Measurements from ENCODE around the gene MPP3. TPM values are rescaled to one million over a fixed set of nuclear protein-coding genes. Genes with fewer than 3 reads are reported as not detected.

Gene MPP3
- total RNA-seq, 1 donor from 2014 or later, result 6.1 TPM

DNA sequence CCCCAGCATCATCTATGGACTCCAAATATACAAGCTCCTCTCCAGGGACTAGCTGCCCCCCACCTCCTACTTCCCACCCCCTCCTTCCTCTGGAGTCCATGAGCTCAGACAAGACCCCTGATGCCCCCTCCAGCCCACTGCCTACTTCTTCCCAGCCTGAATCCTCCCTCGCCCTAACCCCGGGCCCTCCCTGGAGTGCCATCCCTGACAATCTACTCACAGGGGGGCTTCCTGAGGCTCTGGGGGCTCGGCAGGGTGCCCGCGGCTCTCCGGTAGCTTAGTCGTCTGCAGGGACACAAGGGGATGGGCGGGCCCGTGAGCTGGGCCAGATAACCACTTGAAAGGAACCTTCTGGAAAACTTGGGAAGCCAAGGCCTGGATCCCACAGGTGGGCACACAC is 15.1 kb downstream of the MPP3 start:
- Histone ChIP-seq H3K4me2 (no peak overlapping the region), H3K4me1 (no peaks in the 10 kb centered on the region), H3K36me3 (no peaks in the 10 kb centered on the region), H3K4me3 (no peak overlapping the region), H4K20me1 (ENCODE audit: low read depth) (no peaks in the 10 kb centered on the region), H3K9ac (no peak overlapping the region), H3K27me3 (no peaks in the 10 kb centered on the region), H3F3A (ENCODE audit: low read depth) (no peaks in the 10 kb centered on the region), H3K79me2 (ENCODE audit: low read depth) (no peaks in the 10 kb centered on the region), H3K27ac (no peak overlapping the region), H3K9me3 (ENCODE audit: low read depth) (no peaks in the 10 kb centered on the region), H2AFZ (replicated peaks) (no peak overlapping the region)
- Mint-ChIP-seq H3K4me3 (no peak overlapping the region), H3K9me3 (no peaks in the 10 kb centered on the region), H3K36me3 (no peaks in the 10 kb centered on the region), H3K27me3 (ENCODE audit: insufficient read depth, low read depth) (peaks cover 2% of the 10 kb centered on the region), H3K27ac (no peak overlapping the region), H3K4me1 (no peaks in the 10 kb centered on the region)
- TF ChIP-seq, protein P1, sequence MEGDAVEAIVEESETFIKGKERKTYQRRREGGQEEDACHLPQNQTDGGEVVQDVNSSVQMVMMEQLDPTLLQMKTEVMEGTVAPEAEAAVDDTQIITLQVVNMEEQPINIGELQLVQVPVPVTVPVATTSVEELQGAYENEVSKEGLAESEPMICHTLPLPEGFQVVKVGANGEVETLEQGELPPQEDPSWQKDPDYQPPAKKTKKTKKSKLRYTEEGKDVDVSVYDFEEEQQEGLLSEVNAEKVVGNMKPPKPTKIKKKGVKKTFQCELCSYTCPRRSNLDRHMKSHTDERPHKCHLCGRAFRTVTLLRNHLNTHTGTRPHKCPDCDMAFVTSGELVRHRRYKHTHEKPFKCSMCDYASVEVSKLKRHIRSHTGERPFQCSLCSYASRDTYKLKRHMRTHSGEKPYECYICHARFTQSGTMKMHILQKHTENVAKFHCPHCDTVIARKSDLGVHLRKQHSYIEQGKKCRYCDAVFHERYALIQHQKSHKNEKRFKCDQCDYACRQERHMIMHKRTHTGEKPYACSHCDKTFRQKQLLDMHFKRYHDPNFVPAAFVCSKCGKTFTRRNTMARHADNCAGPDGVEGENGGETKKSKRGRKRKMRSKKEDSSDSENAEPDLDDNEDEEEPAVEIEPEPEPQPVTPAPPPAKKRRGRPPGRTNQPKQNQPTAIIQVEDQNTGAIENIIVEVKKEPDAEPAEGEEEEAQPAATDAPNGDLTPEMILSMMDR (IDR thresholded peaks at IDR 0.05), result no peak
- TF ChIP-seq EZH2phosphoT487 (IDR thresholded peaks at IDR 0.05) (no peak), EZH2 (IDR thresholded peaks at IDR 0.05) (no peak)
- no peak for DNase-seq (ENCODE audit: low spot score)

GRCh38 chr17:43816336-43817320 is 16.3 kb downstream of the MPP3 start:
- H3K36me3 ChIP-seq, result no peaks in the 10 kb centered on the region
- Mint-ChIP-seq H3K27ac (no peak overlapping the region), H3K36me3 (no peaks in the 10 kb centered on the region), H3K4me1 (no peaks in the 10 kb centered on the region), H3K4me3 (no peak overlapping the region), H3K27me3 (ENCODE audit: insufficient read depth, low read depth) (peaks cover 2% of the 10 kb centered on the region), H3K9me3 (no peaks in the 10 kb centered on the region)
- H3K9ac ChIP-seq, result no peak overlapping the region
- no peaks in the 10 kb centered on the region for H3F3A ChIP-seq (ENCODE audit: low read depth)
- H3K79me2 ChIP-seq (ENCODE audit: low read depth), result no peaks in the 10 kb centered on the region
- no peak for DNase-seq (ENCODE audit: low spot score)
- H3K4me3 ChIP-seq, result no peak overlapping the region
- no peak overlapping the region for H3K4me2 ChIP-seq
- no peaks in the 10 kb centered on the region for H4K20me1 ChIP-seq (ENCODE audit: low read depth)
- H3K27ac ChIP-seq, result no peak overlapping the region
- H3K27me3 ChIP-seq, result no peaks in the 10 kb centered on the region
- H3K4me1 ChIP-seq, result no peaks in the 10 kb centered on the region
- no peak overlapping the region for H2AFZ ChIP-seq (replicated peaks)
- no peak for TF ChIP-seq EZH2 (IDR thresholded peaks at IDR 0.05)
- TF ChIP-seq, protein P1 (IDR thresholded peaks at IDR 0.05), result no peak
- TF ChIP-seq EZH2phosphoT487 (IDR thresholded peaks at IDR 0.05), result no peak
- H3K9me3 ChIP-seq (ENCODE audit: low read depth), result no peaks in the 10 kb centered on the region

- H3K9me3 ChIP-seq (ENCODE audit: low read depth), result no peaks in the 10 kb centered on the region
- TF ChIP-seq, protein P1 (IDR thresholded peaks at IDR 0.05), result no peak
- TF ChIP-seq EZH2 (IDR thresholded peaks at IDR 0.05) (no peak), EZH2phosphoT487 (IDR thresholded peaks at IDR 0.05) (no peak)
- H3K9ac ChIP-seq, result no peak overlapping the region
- no peak for DNase-seq (ENCODE audit: low spot score)
- H3K4me1 Mint-ChIP-seq, result peaks cover 11% of the 10 kb centered on the region
- H3K4me3 Mint-ChIP-seq, result no peak overlapping the region
- H3K4me1 ChIP-seq, result no peaks in the 10 kb centered on the region
- no peak overlapping the region for H3K27ac ChIP-seq
- H3K36me3 Mint-ChIP-seq, result no peaks in the 10 kb centered on the region
- no peaks in the 10 kb centered on the region for H3K27me3 ChIP-seq
- no peaks in the 10 kb centered on the region for H4K20me1 ChIP-seq (ENCODE audit: low read depth)
- no peaks in the 10 kb centered on the region for H3F3A ChIP-seq (ENCODE audit: low read depth)
- H3K79me2 ChIP-seq (ENCODE audit: low read depth), result no peaks in the 10 kb centered on the region
- no peak overlapping the region for H2AFZ ChIP-seq (replicated peaks)
- no peak overlapping the region for H3K27ac Mint-ChIP-seq
- no peak overlapping the region for H3K4me2 ChIP-seq
- peaks cover 2% of the 10 kb centered on the region for H3K27me3 Mint-ChIP-seq (ENCODE audit: insufficient read depth, low read depth)
- H3K4me3 ChIP-seq, result no peak overlapping the region
- no peaks in the 10 kb centered on the region for H3K36me3 ChIP-seq
- no peaks in the 10 kb centered on the region for H3K9me3 Mint-ChIP-seq
Measured at GRCh38 chr17:43814714-43815113, 18.2 kb downstream of the MPP3 start.

All from neural progenitor cell (in vitro differentiated cells).